ENCODE data around the gene SAE1.
A peak's percentile ranks its signal among the peaks of the same experiment; 100 is the strongest.

The SAE1 gene

GRCh38 chr19:47157431-47158321 is 27.0 kb downstream of the SAE1 start:
- peak in 6 of 56 donors; percentile 1 to 31 (median 5) for DNase-seq

- no peak for DNase-seq
These were observed 27.7 kb downstream of the SAE1 start for GRCh38 chr19:47158367-47158791.

GRCh38 chr19:47158879-47159503 is 28.4 kb downstream of the SAE1 start:
- DNase-seq, result no peak

- DNase-seq, result no peak
These were observed 31.3 kb downstream of the SAE1 start for GRCh38 chr19:47161876-47162489.

- DNase-seq, result no peak
These were observed 37.4 kb downstream of the SAE1 start for GRCh38 chr19:47168065-47168464.

GRCh38 chr19:47172666-47173455 is 42.2 kb downstream of the SAE1 start:
- no peak for DNase-seq

GRCh38 chr19:47176071-47176626 is 45.5 kb downstream of the SAE1 start:
- DNase-seq, result no peak

GRCh38 chr19:47176627-47177090 is 46.0 kb downstream of the SAE1 start:
- no peak for DNase-seq

- DNase-seq, result no peak
These were observed 49.1 kb downstream of the SAE1 start for GRCh38 chr19:47179653-47180310.

- peak in 11 of 56 donors; percentile 2 to 15 (median 4) for DNase-seq
These were observed 53.0 kb downstream of the SAE1 start for GRCh38 chr19:47183601-47184000.

- DNase-seq, result no peak
These were observed 56.1 kb downstream of the SAE1 start for GRCh38 chr19:47186446-47187334.

- DNase-seq, result no peak
These were observed 56.7 kb downstream of the SAE1 start for GRCh38 chr19:47187335-47187655.

GRCh38 chr19:47187797-47188196 is 57.2 kb downstream of the SAE1 start:
- no peak for DNase-seq

GRCh38 chr19:47188507-47189033 is 57.9 kb downstream of the SAE1 start:
- DNase-seq, result no peak

GRCh38 chr19:47190167-47190727 is 59.6 kb downstream of the SAE1 start:
- DNase-seq, result peak in 46 of 56 donors; percentile 2 to 76 (median 36)

- no peak for DNase-seq
These were observed 64.8 kb downstream of the SAE1 start for GRCh38 chr19:47195434-47195833.

- DNase-seq, result no peak
These were observed 66.5 kb downstream of the SAE1 start for GRCh38 chr19:47197141-47197540.

- no peak for DNase-seq
These were observed 69.9 kb downstream of the SAE1 start for GRCh38 chr19:47200530-47200929.

- no peak for DNase-seq
These were observed 72.6 kb downstream of the SAE1 start for GRCh38 chr19:47203254-47203653.

Data from amygdala (tissue), 56 donors.